Endothelial cell of umbilical vein (primary cell): ENCODE data around the gene CMBL.

Experiments used
- CTCF ChIP-seq, 2 donors: IDR thresholded peaks; 1 replicate in 1 of 2; 2 replicates in 1 of 2; pipeline ENCODE4 v1.5.1; 2011; ENCODE audit warnings: low read length in 2 of 2, mild to moderate bottlenecking in 2 of 2, moderate library complexity in 2 of 2, control low read depth in 1 of 2, inconsistent platforms in 1 of 2, low read depth in 1 of 2; ENCODE audit not compliant: insufficient read depth in 1 of 2; ENCODE audit errors: extremely low read depth in 1 of 2
- EZH2 ChIP-seq: IDR thresholded peaks from 2 replicates; pipeline ENCODE4 v1.6.1; 2012; ENCODE audit warnings: borderline replicate concordance, low read depth, mild to moderate bottlenecking, moderate library complexity, low read length, inconsistent platforms; ENCODE audit not compliant: severe bottlenecking
- GATA2 ChIP-seq: IDR thresholded peaks from 2 replicates; pipeline ENCODE4 v1.7.0; 2011; ENCODE audit warnings: low read depth, mild to moderate bottlenecking, moderate library complexity, mixed read lengths, low read length; ENCODE audit not compliant: insufficient read length, insufficient read depth
- MAX ChIP-seq: IDR thresholded peaks from 2 replicates; pipeline ENCODE4 v1.6.1; 2011; ENCODE audit not compliant: insufficient read depth, insufficient read length
- POLR2A ChIP-seq: IDR thresholded peaks from 2 replicates; pipeline ENCODE4 v1.6.1; 2012; ENCODE audit warnings: low read depth, mild to moderate bottlenecking, control low read depth, low read length
- POLR2AphosphoS5 ChIP-seq: IDR thresholded peaks from 2 replicates; pipeline ENCODE4 v1.6.1; 2012; ENCODE audit warnings: low read depth, mild to moderate bottlenecking, control low read depth, low read length, moderate library complexity; ENCODE audit not compliant: insufficient read depth

- TF ChIP-seq GATA2 (no peak), CTCF (IDR thresholded peaks at IDR 0.05; ENCODE audit: extremely low read depth in 1 of 2, insufficient read depth in 1 of 2, low read depth in 1 of 2, low read length in 2 of 2) (no peak), EZH2 (no peak), MAX (no peak), POLR2AphosphoS5 (no peak), POLR2A (no peak)
Observed at GRCh38 chr5:10254686-10255085, 53.0 kb downstream of the CMBL start.
